MCF 10A (cell line): ENCODE results near the gene RPS6KC1. TPM values are rescaled to one million over a fixed set of nuclear protein-coding genes. Genes with fewer than 3 reads are reported as not detected.

Experiments used
- BruUV-seq: library from RNA; stranded (reverse); fragments of 400-500 nt; replicated peaks from 2 replicates; lab custom pipeline; 2021; lab: Mats Ljungman, UMichigan
- CTCF ChIA-PET: fragments of 300-600 bp; sonication (Branson Sonifier 250); formaldehyde crosslinking; extraction: SDS; loops from one replicate; lab custom pipeline; 2021; ENCODE audit warnings: antibody characterized with exemption, inconsistent platforms; lab: Yijun Ruan, JAX
- POLR2A ChIA-PET: fragments of 300-600, 350-650 bp; sonication (Branson Sonifier 250); formaldehyde crosslinking; extraction: SDS; loops from one replicate; lab custom pipeline; 2020; ENCODE audit warnings: antibody characterized with exemption, inconsistent platforms; lab: Yijun Ruan, JAX
- DNase-seq: peaks from one replicate; pipeline ENCODE4 v3.0.0-alpha.2; 2018; ENCODE audit not compliant: unreplicated experiment
- H3K27ac Mint-ChIP-seq: one replicate; pipeline ENCODE4 v1.8.0; 2022; ENCODE audit warnings: mild to moderate bottlenecking, low read depth, mixed read lengths; ENCODE audit not compliant: unreplicated experiment
- H3K27me3 Mint-ChIP-seq: one replicate; pipeline ENCODE4 v1.8.0; 2022; ENCODE audit warnings: mixed read lengths; ENCODE audit not compliant: insufficient read depth, unreplicated experiment
- H3K36me3 Mint-ChIP-seq: one replicate; pipeline ENCODE4 v1.8.0; 2022; ENCODE audit warnings: mild to moderate bottlenecking, moderate library complexity, mixed read lengths; ENCODE audit not compliant: insufficient read depth, unreplicated experiment
- H3K4me1 Mint-ChIP-seq: one replicate; pipeline ENCODE4 v1.8.0; 2022; ENCODE audit warnings: mixed read lengths; ENCODE audit not compliant: insufficient read depth, unreplicated experiment
- H3K4me3 Mint-ChIP-seq: one replicate; pipeline ENCODE4 v1.8.0; 2022; ENCODE audit warnings: mild to moderate bottlenecking, moderate library complexity, mixed read lengths; ENCODE audit not compliant: unreplicated experiment
- H3K9me3 Mint-ChIP-seq: one replicate; pipeline ENCODE4 v1.8.0; 2022; ENCODE audit warnings: mixed read lengths; ENCODE audit not compliant: unreplicated experiment
- intact Hi-C: fragments of 100-400 bp; cut with micrococcal nuclease; formaldehyde crosslinking; loops from 2 replicates; pipeline ENCODE4 v1.14.1; 2022
- total RNA-seq: library from RNA; stranded (reverse); gene quantifications from 2 replicates; pipeline ENCODE4 v1.2.3, GENCODE V29; 2022
- TF ChIP-seq, protein P1 (sequence below): fragments of 200-600 bp; IDR thresholded peaks from one replicate; pipeline ENCODE4 v1.8.0; 2022; ENCODE audit warnings: antibody characterized with exemption, mild to moderate bottlenecking; ENCODE audit not compliant: unreplicated experiment

RPS6KC1 gene
- total RNA-seq, 1 experiment from 2014 or later: 24.5 TPM

DNA sequence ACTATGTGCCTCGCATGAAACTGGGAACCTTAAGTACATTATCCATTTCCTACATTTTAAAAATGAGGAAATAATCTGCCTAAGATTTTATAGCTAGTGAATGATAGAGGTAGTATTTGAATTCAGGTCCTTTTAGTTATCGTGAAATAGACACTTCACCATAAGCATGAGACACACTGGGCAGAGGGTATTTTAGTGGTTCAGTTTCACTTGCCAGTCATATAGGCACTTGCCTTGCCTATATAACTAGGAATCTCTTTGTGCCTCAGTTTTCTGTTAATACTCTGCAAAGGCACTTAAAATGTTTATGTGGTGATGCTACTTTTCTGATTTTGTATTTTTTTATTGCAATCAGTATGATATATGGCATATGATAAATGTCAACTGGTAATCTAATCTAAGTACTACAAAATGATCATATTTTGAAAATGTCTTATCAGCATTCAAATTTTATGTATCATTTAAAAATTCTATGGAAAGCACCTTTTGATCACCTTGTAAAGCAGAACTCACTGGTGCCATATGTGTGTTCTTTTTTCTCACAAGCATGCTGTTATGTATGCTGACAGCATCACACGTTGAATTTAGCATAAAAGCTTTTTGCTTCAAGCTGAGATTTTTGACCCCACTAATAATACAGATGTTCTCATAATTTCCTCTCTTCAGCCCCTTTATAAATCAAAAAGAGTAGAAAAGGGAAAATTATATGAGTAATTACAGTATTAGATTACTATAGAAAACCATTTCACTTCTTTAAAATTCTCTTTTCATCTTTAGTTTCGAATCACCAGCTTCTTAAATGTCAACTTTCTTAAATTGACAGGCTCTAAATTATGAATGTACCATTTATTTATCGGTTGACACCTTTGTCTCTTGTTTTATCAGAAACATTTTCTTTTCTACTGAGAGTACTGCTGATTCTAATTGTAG, 52.6 kb downstream of the RPS6KC1 start:
- no peak overlapping the region for H3K4me3 Mint-ChIP-seq
- H3K27me3 Mint-ChIP-seq: no peaks in the 10 kb centered on the region
- H3K27ac Mint-ChIP-seq: no peak overlapping the region
- peaks cover 13% of the 10 kb centered on the region for H3K9me3 Mint-ChIP-seq
- no peaks in the 10 kb centered on the region for H3K36me3 Mint-ChIP-seq
- no peaks in the 10 kb centered on the region for H3K4me1 Mint-ChIP-seq
- ChIA-PET CTCF (interaction anchor here (0.6 to 8.8 kb wide), 7 partner anchors 18 to 764 kb away, joined by 3 to 93 read pairs (median 4); no protein-coding TSS in a partner anchor), POLR2A (interaction anchor here (0.6 to 1.0 kb wide), 5 partner anchors 9 to 1518 kb away, joined by 3 read pairs; no protein-coding TSS in a partner anchor)
- BruUV-seq: no TSS peak
- intact Hi-C loops: no loop called here
- DNase-seq: no peak
- TF ChIP-seq, protein P1, sequence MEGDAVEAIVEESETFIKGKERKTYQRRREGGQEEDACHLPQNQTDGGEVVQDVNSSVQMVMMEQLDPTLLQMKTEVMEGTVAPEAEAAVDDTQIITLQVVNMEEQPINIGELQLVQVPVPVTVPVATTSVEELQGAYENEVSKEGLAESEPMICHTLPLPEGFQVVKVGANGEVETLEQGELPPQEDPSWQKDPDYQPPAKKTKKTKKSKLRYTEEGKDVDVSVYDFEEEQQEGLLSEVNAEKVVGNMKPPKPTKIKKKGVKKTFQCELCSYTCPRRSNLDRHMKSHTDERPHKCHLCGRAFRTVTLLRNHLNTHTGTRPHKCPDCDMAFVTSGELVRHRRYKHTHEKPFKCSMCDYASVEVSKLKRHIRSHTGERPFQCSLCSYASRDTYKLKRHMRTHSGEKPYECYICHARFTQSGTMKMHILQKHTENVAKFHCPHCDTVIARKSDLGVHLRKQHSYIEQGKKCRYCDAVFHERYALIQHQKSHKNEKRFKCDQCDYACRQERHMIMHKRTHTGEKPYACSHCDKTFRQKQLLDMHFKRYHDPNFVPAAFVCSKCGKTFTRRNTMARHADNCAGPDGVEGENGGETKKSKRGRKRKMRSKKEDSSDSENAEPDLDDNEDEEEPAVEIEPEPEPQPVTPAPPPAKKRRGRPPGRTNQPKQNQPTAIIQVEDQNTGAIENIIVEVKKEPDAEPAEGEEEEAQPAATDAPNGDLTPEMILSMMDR: no peak

GRCh38 chr1:213104604-213105003, 53.6 kb downstream of the RPS6KC1 start:
- Mint-ChIP-seq H3K36me3 (no peaks in the 10 kb centered on the region), H3K4me3 (no peak overlapping the region), H3K27me3 (no peaks in the 10 kb centered on the region), H3K4me1 (peaks cover 3% of the 10 kb centered on the region), H3K27ac (no peak overlapping the region), H3K9me3 (peaks cover 13% of the 10 kb centered on the region)
- POLR2A ChIA-PET: interaction anchor here (0.6 to 1.0 kb wide), 2 partner anchors 10 to 24 kb away, joined by 3 read pairs; no protein-coding TSS in a partner anchor
- no TSS peak for BruUV-seq
- CTCF ChIA-PET: interaction anchor here (0.6 to 8.8 kb wide), 3 partner anchors 17 to 123 kb away, joined by 4 to 93 read pairs (median 5); no protein-coding TSS in a partner anchor
- TF ChIP-seq, protein P1: no peak
- intact Hi-C loops: no loop called here
- no peak for DNase-seq

DNA sequence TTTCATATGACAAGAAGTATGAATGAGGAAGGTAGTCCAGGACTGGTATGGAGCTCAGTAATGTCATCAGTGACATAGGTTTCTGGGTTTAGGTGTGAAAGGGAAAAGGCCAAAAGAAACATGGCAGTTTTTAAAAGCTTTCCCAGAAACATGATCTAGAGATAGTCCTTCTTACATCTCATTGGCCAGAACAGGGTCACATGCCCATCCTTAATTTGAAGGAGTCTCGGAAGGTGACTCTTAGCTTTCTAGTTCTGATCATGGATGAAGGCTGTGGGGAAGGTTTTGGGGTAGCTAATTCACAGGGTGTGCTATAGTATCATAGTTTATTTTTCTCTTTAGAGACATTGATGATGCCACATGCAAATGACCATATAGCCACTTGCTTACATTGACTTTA, 55.3 kb downstream of the RPS6KC1 start:
- peaks cover 5% of the 10 kb centered on the region for H3K4me1 Mint-ChIP-seq
- H3K36me3 Mint-ChIP-seq: no peaks in the 10 kb centered on the region
- ChIA-PET CTCF (interaction anchor here (0.6 to 8.8 kb wide), 7 partner anchors 11 to 1454 kb away, joined by 3 to 93 read pairs (median 3); no protein-coding TSS in a partner anchor), POLR2A (interaction anchor here (0.6 to 0.9 kb wide), 3 partner anchors 11 to 39 kb away, joined by 3 to 4 read pairs (median 3); no protein-coding TSS in a partner anchor)
- H3K27me3 Mint-ChIP-seq: no peaks in the 10 kb centered on the region
- DNase-seq: no peak
- TF ChIP-seq, protein P1: no peak
- no peak overlapping the region for H3K27ac Mint-ChIP-seq
- peaks cover 13% of the 10 kb centered on the region for H3K9me3 Mint-ChIP-seq
- BruUV-seq: no TSS peak
- H3K4me3 Mint-ChIP-seq: no peak overlapping the region
- intact Hi-C loops: no loop called here

DNA sequence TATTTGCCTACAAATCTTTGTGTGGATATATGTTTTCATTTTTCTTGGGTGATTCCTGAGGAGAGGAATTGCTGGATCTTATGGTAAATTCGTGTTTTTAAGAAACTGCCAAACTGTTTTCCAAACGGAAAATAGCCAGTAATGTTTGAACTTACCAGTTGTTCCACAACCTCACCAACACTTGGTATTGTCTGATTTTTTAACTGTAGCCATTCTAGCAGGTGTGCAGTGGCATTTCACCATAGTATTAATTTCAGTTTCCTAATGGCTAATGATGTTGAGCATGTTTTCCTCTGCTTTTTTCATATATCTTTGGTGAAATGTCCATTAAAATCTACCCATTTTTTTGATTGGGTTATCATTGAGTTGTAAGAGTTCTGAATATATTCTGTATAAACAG, 56.6 kb downstream of the RPS6KC1 start:
- TF ChIP-seq, protein P1: no peak
- H3K9me3 Mint-ChIP-seq: peaks cover 13% of the 10 kb centered on the region
- peaks cover 5% of the 10 kb centered on the region for H3K4me1 Mint-ChIP-seq
- POLR2A ChIA-PET: no interaction called here
- no peak overlapping the region for H3K27ac Mint-ChIP-seq
- CTCF ChIA-PET: interaction anchor here (8.8 kb wide), 1 partner anchor 14 kb away, joined by 93 read pairs; no protein-coding TSS in a partner anchor
- DNase-seq: no peak
- H3K4me3 Mint-ChIP-seq: no peak overlapping the region
- no peaks in the 10 kb centered on the region for H3K36me3 Mint-ChIP-seq
- H3K27me3 Mint-ChIP-seq: no peaks in the 10 kb centered on the region
- intact Hi-C loops: no loop called here
- BruUV-seq: no TSS peak
